Uterus (tissue), 4 donors: Measurements from ENCODE around the gene PTPRZ1. TPM values are rescaled to one million over a fixed set of nuclear protein-coding genes. Genes with fewer than 3 reads are reported as not detected.

ENCODE experiments used
- DNase-seq, 2 donors: peaks; one replicate each; pipeline ENCODE4 v3.0.0-alpha.2; 2019 to 2020
- H3K27ac ChIP-seq, 2 donors: fragments of 200-600 bp; sonication (generic); 1 replicate in 1 of 2; 2 replicates in 1 of 2; pipeline ENCODE4 v1.5.1; 2016 to 2018
- H3K27me3 ChIP-seq, 2 donors: fragments of 200-600 bp; sonication (generic); one replicate each; pipeline ENCODE4 v1.5.1; 2018 to 2019; ENCODE audit warnings: control low read depth in 1 of 2
- H3K36me3 ChIP-seq, 2 donors: fragments of 200-600 bp; sonication (generic); one replicate each; pipeline ENCODE4 v1.5.1; 2019; ENCODE audit warnings: control low read depth in 1 of 2
- H3K4me1 ChIP-seq, 2 donors: fragments of 200-600 bp; sonication (generic); one replicate each; pipeline ENCODE4 v1.5.1; 2018 to 2019; ENCODE audit warnings: control low read depth in 1 of 2
- H3K4me3 ChIP-seq, 2 donors: fragments of 200-600 bp; sonication (generic); 1 replicate in 1 of 2; 2 replicates in 1 of 2; pipeline ENCODE4 v1.5.1; 2018 to 2019; ENCODE audit warnings: mild to moderate bottlenecking in 1 of 2
- H3K9me3 ChIP-seq, 2 donors: fragments of 200-600 bp; sonication (generic); one replicate each; pipeline ENCODE4 v1.5.1; 2019; ENCODE audit warnings: control low read depth in 1 of 2
- CTCF ChIP-seq, 4 experiments: fragments of 200-600 bp in 2 of 4; fragments of 450-650 bp in 2 of 4; sonication (generic) in 2 of 4; IDR thresholded peaks; one replicate each; pipeline ENCODE4 v1.5.1; 2016 to 2019; ENCODE audit warnings: antibody characterized with exemption in 4 of 4, mild to moderate bottlenecking in 2 of 4, moderate library complexity in 1 of 4
- POLR2A ChIP-seq, 2 donors: fragments of 450-650 bp; IDR thresholded peaks; one replicate each; pipeline ENCODE4 v1.6.1; 2016; ENCODE audit warnings: antibody characterized with exemption in 2 of 2, mild to moderate bottlenecking in 1 of 2, moderate library complexity in 1 of 2
- intact Hi-C: fragments of 100-400 bp; cut with DNase I; formaldehyde crosslinking; loops from one replicate; pipeline ENCODE4 v1.15.1; 2023; ENCODE audit warnings: low total_unique reads
- total RNA-seq, 4 donors: library from RNA; depleted of rRNA in 3 of 4; stranded (reverse); fragments of >200 nt in 3 of 4; gene quantifications; one replicate each; pipeline versions ENCODE4 v1.1.0 to v1.2.4, GENCODE V29; 2014 to 2023
- donor health status: DM: yes; HTN: yes; CAD: no.

Gene PTPRZ1
- total RNA-seq, 4 donors from 2014 or later = 0.76 to 9.1 TPM; not detected in 2

- no peak for TF ChIP-seq POLR2A (IDR thresholded peaks at IDR 0.05)
- TF ChIP-seq CTCF (IDR thresholded peaks at IDR 0.05) = no peak
- Histone ChIP-seq H3K27me3 (no peaks in the 10 kb centered on the region), H3K9me3 (no peaks in the 10 kb centered on the region), H3K4me1 (no peaks in the 10 kb centered on the region), H3K4me3 (no peak overlapping the region), H3K27ac (no peak overlapping the region), H3K36me3 (no peaks in the 10 kb centered on the region)
- intact Hi-C loops = no loop called here
- DNase-seq = no peak
These were observed 39.0 kb upstream of the PTPRZ1 start for GRCh38 chr7:121833991-121834390.

- H3K4me1 ChIP-seq = no peaks in the 10 kb centered on the region
- H3K36me3 ChIP-seq = no peaks in the 10 kb centered on the region
- no peaks in the 10 kb centered on the region for H3K27me3 ChIP-seq
- no peak for TF ChIP-seq POLR2A (IDR thresholded peaks at IDR 0.05)
- no peak for TF ChIP-seq CTCF (IDR thresholded peaks at IDR 0.05)
- no peak overlapping the region for H3K4me3 ChIP-seq
- DNase-seq = no peak
- intact Hi-C loops = no loop called here
- no peak overlapping the region for H3K27ac ChIP-seq
- no peaks in the 10 kb centered on the region for H3K9me3 ChIP-seq
These were observed 35.5 kb upstream of the PTPRZ1 start for GRCh38 chr7:121837462-121837861.

- H3K27ac ChIP-seq = no peak overlapping the region
- TF ChIP-seq CTCF (IDR thresholded peaks at IDR 0.05) (no peak), POLR2A (IDR thresholded peaks at IDR 0.05) (no peak)
- H3K4me3 ChIP-seq = no peak overlapping the region
- no peaks in the 10 kb centered on the region for H3K4me1 ChIP-seq
- no peaks in the 10 kb centered on the region for H3K27me3 ChIP-seq
- no peaks in the 10 kb centered on the region for H3K36me3 ChIP-seq
- no peaks in the 10 kb centered on the region for H3K9me3 ChIP-seq
- intact Hi-C loops = no loop called here
- DNase-seq = no peak
These were observed 25.9 kb upstream of the PTPRZ1 start for GRCh38 chr7:121847041-121847440.

- Histone ChIP-seq H3K36me3 (no peaks in the 10 kb centered on the region), H3K9me3 (no peaks in the 10 kb centered on the region), H3K4me3 (no peak overlapping the region), H3K27me3 (no peaks in the 10 kb centered on the region), H3K27ac (no peak overlapping the region), H3K4me1 (no peaks in the 10 kb centered on the region)
- intact Hi-C loops = no loop called here
- DNase-seq = no peak
- TF ChIP-seq POLR2A (IDR thresholded peaks at IDR 0.05) = no peak
- no peak for TF ChIP-seq CTCF (IDR thresholded peaks at IDR 0.05)
These were observed 19.7 kb upstream of the PTPRZ1 start for GRCh38 chr7:121853307-121853706.

GRCh38 chr7:121860953-121861352, 12.0 kb upstream of the PTPRZ1 start:
- DNase-seq = no peak

More at GRCh38 chr7:121860953-121861352, 12.0 kb upstream of the PTPRZ1 start:
- H3K36me3 ChIP-seq = no peaks in the 10 kb centered on the region
- H3K4me1 ChIP-seq = no peaks in the 10 kb centered on the region
- no peaks in the 10 kb centered on the region for H3K27me3 ChIP-seq
- H3K27ac ChIP-seq = no peak overlapping the region
- no peak for TF ChIP-seq POLR2A (IDR thresholded peaks at IDR 0.05)
- no peak for TF ChIP-seq CTCF (IDR thresholded peaks at IDR 0.05)
- no peaks in the 10 kb centered on the region for H3K9me3 ChIP-seq
- H3K4me3 ChIP-seq = no peak overlapping the region
- intact Hi-C loops = no loop called here
